Ishikawa (cell line): ENCODE data around the gene FABP1.

Experiments used
- EP300 ChIP-seq: IDR thresholded peaks from 2 replicates; pipeline ENCODE4 v1.6.1; 2012; ENCODE audit warnings: borderline replicate concordance
- FOXM1 ChIP-seq: IDR thresholded peaks from 2 replicates; pipeline ENCODE4 v1.6.1; 2012; ENCODE audit warnings: low read depth, borderline replicate concordance
- MAX ChIP-seq: IDR thresholded peaks from 2 replicates; pipeline ENCODE4 v1.6.1; 2012
- REST ChIP-seq: IDR thresholded peaks from 2 replicates; pipeline ENCODE4 v1.6.1; 2012; ENCODE audit warnings: low read depth, mild to moderate bottlenecking
- TAF1 ChIP-seq: IDR thresholded peaks from 2 replicates; pipeline ENCODE4 v1.6.1; 2012; ENCODE audit warnings: low read depth, mild to moderate bottlenecking
- TEAD4 ChIP-seq: IDR thresholded peaks from 2 replicates; pipeline ENCODE4 v1.6.1; 2012

- TF ChIP-seq MAX (no peak), TEAD4 (no peak), REST (no peak), EP300 (no peak), FOXM1 (no peak), TAF1 (no peak)
Observed at GRCh38 chr2:88097192-88097591, 30.7 kb downstream of the FABP1 start.
